NCI-H1048 (cell line): ENCODE results near the gene RAD51B.
A peak's percentile ranks its signal among the peaks of the same experiment; 100 is the strongest.
"Not testable (repeated sequence)": the region's sequence is repeated elsewhere in the genome, so short reads cannot be mapped to it uniquely, and the experiment has no call there.

ENCODE experiments used
- DNase-seq: peaks from one replicate; lab custom pipeline; 2025; lab: John Stamatoyannopoulos, UW

RAD51B gene

GRCh38 chr14:68658943-68659931 is 839.7 kb downstream of the RAD51B start:
- DNase-seq = no peak

GRCh38 chr14:68660495-68660894 is 840.9 kb downstream of the RAD51B start:
- DNase-seq = no peak

- DNase-seq = no peak
Observed at GRCh38 chr14:68661226-68662225, 841.9 kb downstream of the RAD51B start.

GRCh38 chr14:68662392-68662791 is 842.8 kb downstream of the RAD51B start:
- no peak for DNase-seq

- not testable (repeated sequence) for DNase-seq
Observed at GRCh38 chr14:68662826-68663225, 843.2 kb downstream of the RAD51B start.

GRCh38 chr14:68663385-68664076 is 844.0 kb downstream of the RAD51B start:
- DNase-seq = no peak

- DNase-seq = no peak
Observed at GRCh38 chr14:68664225-68664681, 844.7 kb downstream of the RAD51B start.

- DNase-seq = no peak
Observed at GRCh38 chr14:68665131-68665530, 845.6 kb downstream of the RAD51B start.

- no peak for DNase-seq
Observed at GRCh38 chr14:68665792-68666204, 846.2 kb downstream of the RAD51B start.

- DNase-seq = no peak
Observed at GRCh38 chr14:68666236-68666635, 846.7 kb downstream of the RAD51B start.

- DNase-seq = no peak
Observed at GRCh38 chr14:68666899-68667298, 847.3 kb downstream of the RAD51B start.

- DNase-seq = no peak
Observed at GRCh38 chr14:68667313-68667791, 847.8 kb downstream of the RAD51B start.

GRCh38 chr14:68668028-68668427 is 848.4 kb downstream of the RAD51B start:
- no peak for DNase-seq

GRCh38 chr14:68668531-68668930 is 849.0 kb downstream of the RAD51B start:
- DNase-seq = no peak

GRCh38 chr14:68669111-68669511 is 849.5 kb downstream of the RAD51B start:
- peak; percentile 51 for DNase-seq

- no peak for DNase-seq
Observed at GRCh38 chr14:68669603-68670358, 850.2 kb downstream of the RAD51B start.

GRCh38 chr14:68670359-68670715 is 850.8 kb downstream of the RAD51B start:
- no peak for DNase-seq

- no peak for DNase-seq
Observed at GRCh38 chr14:68671909-68672308, 852.3 kb downstream of the RAD51B start.

GRCh38 chr14:68672609-68673285 is 853.2 kb downstream of the RAD51B start:
- DNase-seq = no peak

- no peak for DNase-seq
Observed at GRCh38 chr14:68673464-68673863, 853.9 kb downstream of the RAD51B start.
